Inferior parietal cortex (tissue), 1 donor: ENCODE results near the gene CASQ2.

Experiments
- DNase-seq: peaks from one replicate; pipeline ENCODE4 v3.0.0-alpha.2; 2016; ENCODE audit errors: extremely low spot score

CASQ2 gene

DNA sequence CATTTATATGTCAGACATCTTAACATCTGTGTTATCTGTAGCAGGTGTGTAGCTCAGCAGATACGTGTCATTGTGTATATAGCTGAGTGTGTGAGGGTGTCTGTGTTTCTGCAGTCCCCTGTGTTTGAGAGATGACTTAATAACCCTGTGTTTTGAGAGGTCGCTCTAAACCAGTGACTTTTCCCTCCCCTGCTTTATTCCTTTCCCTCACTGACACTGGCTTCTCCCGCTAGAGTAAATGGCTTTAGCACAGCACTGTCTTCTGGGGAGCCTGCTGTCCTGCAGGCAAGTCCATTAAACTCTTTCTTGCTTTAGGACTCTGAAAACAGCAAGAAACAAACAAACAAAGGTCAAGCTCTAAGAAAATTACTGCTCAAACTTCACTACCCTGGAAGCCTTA is 73.7 kb downstream of the CASQ2 start:
- no peak for DNase-seq

DNA sequence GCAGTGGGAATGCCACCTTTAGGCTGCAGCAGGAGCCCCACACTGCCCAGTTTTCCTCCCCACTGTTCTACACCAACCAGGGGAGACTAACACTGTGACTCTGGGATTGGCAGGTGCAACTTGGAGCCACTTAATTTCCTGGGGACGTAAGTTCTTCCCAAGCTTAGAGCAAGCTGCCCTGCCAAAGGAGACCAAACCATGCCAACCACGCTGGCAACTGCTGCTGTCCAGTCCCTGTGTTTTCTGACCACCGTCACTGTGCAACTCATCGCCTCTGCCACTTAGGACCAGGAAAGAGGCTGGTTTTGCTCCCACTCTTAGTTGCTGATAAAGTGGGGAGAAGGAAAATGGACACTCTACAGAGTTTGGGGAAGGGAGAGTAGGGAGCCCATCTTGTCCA is 76.3 kb downstream of the CASQ2 start:
- no peak for DNase-seq

DNA sequence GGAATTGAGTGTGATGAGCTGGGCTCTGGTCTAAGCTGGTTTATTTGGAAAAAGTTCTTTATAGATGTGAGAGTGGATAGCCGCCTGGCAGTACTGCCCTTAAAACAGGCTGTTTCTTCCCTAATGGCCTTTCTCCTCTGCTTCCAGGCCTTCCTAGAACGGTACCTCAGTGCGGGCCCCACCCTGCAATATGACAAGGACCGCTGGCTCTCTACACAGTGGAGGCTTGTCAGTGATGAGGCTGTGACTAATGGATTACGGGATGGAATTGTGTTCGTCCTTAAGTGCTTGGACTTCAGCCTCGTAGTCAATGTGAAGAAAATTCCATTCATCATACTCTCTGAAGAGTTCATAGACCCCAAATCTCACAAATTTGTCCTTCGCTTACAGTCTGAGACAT is 77.5 kb downstream of the CASQ2 start:
- no peak for DNase-seq

GRCh38 chr1:115687744-115688143 is 80.8 kb downstream of the CASQ2 start:
- no peak for DNase-seq

- no peak for DNase-seq
Measured at GRCh38 chr1:115685029-115685705, 83.3 kb downstream of the CASQ2 start.

DNA sequence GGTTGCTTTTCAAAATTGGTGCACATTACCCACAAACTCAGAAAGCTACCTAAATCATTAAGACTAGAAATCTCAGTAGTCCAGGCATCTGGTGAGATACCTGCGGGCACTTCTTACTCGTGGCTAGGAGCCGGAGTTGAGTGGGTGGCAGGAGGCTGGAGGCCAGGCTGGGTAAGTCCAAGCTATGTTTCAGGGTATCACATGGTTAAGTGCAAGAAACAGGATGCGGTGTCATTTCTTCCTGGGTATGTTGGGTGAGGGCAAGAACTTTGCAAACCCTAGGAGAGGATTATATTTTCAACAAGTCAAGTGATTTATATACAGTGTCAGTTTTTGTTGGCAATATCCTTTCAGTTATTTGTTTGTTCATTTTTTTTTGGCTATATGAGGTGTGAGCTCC is 85.7 kb downstream of the CASQ2 start:
- DNase-seq: no peak

- DNase-seq: no peak
Measured at GRCh38 chr1:115680730-115681111, 87.8 kb downstream of the CASQ2 start.

DNA sequence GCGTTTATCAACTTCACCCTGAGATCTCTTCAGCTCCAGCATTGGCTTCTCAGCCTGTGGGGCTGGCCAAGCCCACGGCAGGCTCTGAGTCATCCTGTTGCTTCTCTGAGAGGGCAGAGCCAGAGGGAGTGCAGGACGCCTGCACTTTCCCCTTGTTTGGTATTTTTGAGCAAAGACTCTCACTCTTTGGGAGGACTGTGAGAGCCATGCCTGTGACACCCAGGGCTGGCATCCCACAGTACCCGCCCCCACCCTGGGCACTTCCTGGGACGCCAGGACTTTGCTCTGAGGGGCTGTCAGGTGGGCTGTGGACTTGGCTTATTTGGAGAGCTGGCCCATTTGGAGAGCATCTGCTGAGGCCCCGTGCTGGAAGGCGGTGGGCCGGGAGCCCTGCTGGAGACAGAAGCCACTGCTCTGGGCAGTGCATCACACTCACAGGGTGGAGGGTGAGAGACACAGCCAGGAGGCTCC is 89.3 kb downstream of the CASQ2 start:
- DNase-seq: no peak

DNA sequence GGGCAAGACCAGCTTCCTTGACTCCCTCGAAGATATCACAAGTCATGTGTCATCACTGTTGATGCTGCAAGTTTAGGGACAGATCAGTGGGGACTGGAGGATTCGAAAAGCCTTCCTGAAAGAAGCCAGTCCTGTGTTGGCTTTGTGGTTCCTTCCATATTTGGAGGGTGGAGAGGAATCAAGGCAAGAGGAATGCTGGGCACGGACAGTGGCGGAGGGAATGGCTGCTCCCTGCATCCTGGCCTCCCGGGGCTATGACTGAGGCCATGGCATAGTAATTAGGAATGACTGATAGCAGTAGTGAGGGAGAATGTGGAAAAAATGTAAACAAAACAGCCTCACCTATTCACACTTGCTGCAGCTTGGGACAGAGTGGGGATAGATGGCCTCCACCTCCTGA is 90.4 kb downstream of the CASQ2 start:
- no peak for DNase-seq

- DNase-seq: no peak
Measured at GRCh38 chr1:115677565-115677964, 90.9 kb downstream of the CASQ2 start.

GRCh38 chr1:115677182-115677555 is 91.3 kb downstream of the CASQ2 start:
- no peak for DNase-seq

DNA sequence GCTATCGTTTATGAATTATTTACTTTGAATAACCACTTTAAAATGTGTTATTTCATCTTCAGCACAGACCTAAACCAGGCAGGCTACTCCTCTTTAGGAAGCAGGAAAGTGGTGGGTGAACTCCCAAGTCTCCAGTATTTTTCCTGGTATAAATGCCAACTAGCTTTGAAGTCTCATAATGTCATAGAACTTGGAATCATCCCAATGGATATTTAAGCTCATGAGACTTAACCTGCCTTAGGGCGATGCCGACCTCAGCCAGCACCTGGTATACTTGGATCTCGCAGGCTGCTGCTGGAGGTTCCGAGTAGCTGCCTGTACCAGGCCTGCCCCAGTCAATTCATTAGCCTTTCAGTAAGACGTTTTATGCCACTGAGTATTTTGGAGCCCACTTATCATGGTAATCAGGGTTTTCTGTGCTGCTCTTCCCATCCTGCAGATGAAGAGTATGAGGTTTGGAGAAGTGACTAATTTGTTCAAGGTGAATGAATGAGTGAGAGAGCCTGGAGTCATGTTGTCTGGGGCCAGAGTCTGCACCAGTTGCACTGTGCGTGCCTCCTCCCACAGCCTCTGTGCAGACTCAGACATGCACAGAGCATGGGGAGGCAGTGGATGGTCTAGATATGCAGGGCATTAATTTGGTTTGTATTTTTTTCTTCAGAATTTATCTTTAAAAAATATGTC is 91.9 kb downstream of the CASQ2 start:
- DNase-seq: no peak

GRCh38 chr1:115672224-115673009 is 96.1 kb downstream of the CASQ2 start:
- no peak for DNase-seq

- DNase-seq: no peak
Measured at GRCh38 chr1:115671176-115671934, 97.2 kb downstream of the CASQ2 start.

GRCh38 chr1:115670476-115671175 is 97.9 kb downstream of the CASQ2 start:
- DNase-seq: no peak

- no peak for DNase-seq
Measured at GRCh38 chr1:115669886-115670285, 98.6 kb downstream of the CASQ2 start.

DNA sequence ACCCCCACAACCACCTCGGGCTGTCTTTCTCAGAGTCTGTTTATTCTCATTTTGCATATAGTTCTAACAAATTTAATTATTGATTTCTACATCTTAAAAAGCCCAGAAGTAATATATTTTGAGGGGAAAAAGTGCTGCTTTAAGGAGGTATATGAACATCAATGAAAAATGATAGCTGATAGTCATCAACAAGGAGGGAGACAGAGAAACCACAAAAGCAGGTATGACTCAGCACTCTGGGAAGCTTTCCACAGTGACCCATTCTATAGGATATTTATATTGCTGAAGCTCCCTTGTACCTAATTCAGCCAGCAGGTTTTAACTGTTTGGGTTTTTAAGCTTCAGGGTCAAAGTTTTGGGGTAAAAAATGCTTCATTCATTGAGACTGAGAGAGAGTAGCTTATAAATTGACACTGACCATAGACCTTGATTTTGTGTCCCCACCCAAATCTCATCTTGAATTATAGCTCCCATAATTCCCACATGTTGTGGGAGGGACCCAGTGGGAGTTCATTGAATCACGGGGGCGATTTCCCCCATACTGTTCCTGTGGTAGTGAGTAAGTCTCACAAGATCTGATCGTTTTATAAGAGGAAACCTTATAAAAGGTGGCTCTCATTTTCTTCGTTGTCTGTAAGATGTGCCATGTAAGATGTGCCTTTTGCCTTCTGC is 99.4 kb downstream of the CASQ2 start:
- no peak for DNase-seq

- DNase-seq: no peak
Measured at GRCh38 chr1:115668579-115668978, 99.9 kb downstream of the CASQ2 start.

DNA sequence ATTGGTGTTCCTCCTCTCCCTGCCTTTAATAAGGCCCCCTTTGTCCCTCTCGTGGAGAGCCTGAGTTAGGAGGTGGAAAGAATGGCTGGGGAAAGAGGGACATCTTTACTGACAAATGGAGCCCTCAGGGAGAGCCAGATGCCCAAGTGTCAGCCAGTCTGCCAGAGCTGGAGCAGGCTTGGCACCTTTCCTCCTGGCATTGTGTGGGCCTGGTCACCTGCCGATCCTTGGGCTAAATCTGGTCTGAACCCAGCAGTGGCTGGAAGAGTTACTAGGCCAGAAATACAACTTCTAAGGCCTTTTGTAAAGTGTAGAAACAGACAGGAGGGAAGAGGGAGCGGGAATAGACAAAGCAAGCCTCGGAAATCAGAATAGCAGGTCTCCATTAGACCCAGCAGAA is 101.8 kb downstream of the CASQ2 start:
- no peak for DNase-seq

- no peak for DNase-seq
Measured at GRCh38 chr1:115666206-115666605, 102.3 kb downstream of the CASQ2 start.
